SK-N-SH (cell line): ENCODE results near the gene NTSR2.

Source experiments
- CTCF ChIP-seq: fragments of 200-600 bp; sonication (generic); IDR thresholded peaks from 2 replicates; pipeline ENCODE4 v1.6.1; 2017; ENCODE audit warnings: antibody characterized with exemption, mild to moderate bottlenecking, moderate library complexity
- ELF1 ChIP-seq: IDR thresholded peaks from 2 replicates; pipeline ENCODE4 v1.4.0; 2012
- EP300 ChIP-seq, 2 experiments: IDR thresholded peaks; 2 replicates each; pipeline versions ENCODE4 v1.4.0 to v1.6.1; 2012; ENCODE audit warnings: borderline replicate concordance in 1 of 2, low read depth in 1 of 2, low read length in 1 of 2
- FOXJ3 ChIP-seq: sonication (generic); formaldehyde crosslinking; IDR thresholded peaks from 2 replicates; pipeline ENCODE4 v1.5.1; 2020; ENCODE audit warnings: mild to moderate bottlenecking, missing genetic modification reagents
- GATA2 ChIP-seq: sonication (generic); formaldehyde crosslinking; IDR thresholded peaks from 2 replicates; pipeline ENCODE4 v1.5.0; 2020; ENCODE audit warnings: mild to moderate bottlenecking, missing genetic modification reagents
- MAX ChIP-seq: IDR thresholded peaks from 2 replicates; pipeline ENCODE4 v1.4.0; 2012; ENCODE audit warnings: low read depth
- MEF2A ChIP-seq: IDR thresholded peaks from 2 replicates; pipeline ENCODE4 v1.4.0; 2012; ENCODE audit warnings: low read depth, borderline replicate concordance
- NRF1 ChIP-seq: IDR thresholded peaks from 2 replicates; pipeline ENCODE4 v1.6.1; 2012; ENCODE audit warnings: low read depth, mild to moderate bottlenecking, low read length
- RAD21 ChIP-seq: IDR thresholded peaks from 2 replicates; pipeline ENCODE4 v1.6.1; 2012; ENCODE audit warnings: mild to moderate bottlenecking, low read length
- RFX5 ChIP-seq: IDR thresholded peaks from 2 replicates; pipeline ENCODE4 v1.6.1; 2012; ENCODE audit warnings: mild to moderate bottlenecking, improper control_type of control experiment, low read length
- RXRA ChIP-seq: IDR thresholded peaks from 2 replicates; pipeline ENCODE4 v1.4.0; 2012; ENCODE audit warnings: low read depth, mild to moderate bottlenecking, borderline replicate concordance
- TAF1 ChIP-seq: IDR thresholded peaks from 2 replicates; pipeline ENCODE4 v1.6.1; 2012; ENCODE audit warnings: low read depth, mild to moderate bottlenecking, low read length, moderate library complexity, borderline replicate concordance

- TF ChIP-seq NRF1: no peak
- TF ChIP-seq EP300 (IDR thresholded peaks at IDR 0.05; ENCODE audit: borderline replicate concordance in 1 of 2, low read depth in 1 of 2, low read length in 1 of 2): no peak
- TF ChIP-seq MEF2A: no peak
- TF ChIP-seq MAX: no peak
- no peak for TF ChIP-seq RAD21
- no peak for TF ChIP-seq ELF1
- no peak for TF ChIP-seq GATA2 (CRISPR knock-in tag)
- TF ChIP-seq CTCF: no peak
- TF ChIP-seq RFX5: no peak
- no peak for TF ChIP-seq TAF1
- TF ChIP-seq RXRA: no peak
- no peak for TF ChIP-seq FOXJ3 (CRISPR knock-in tag)
Observed at GRCh38 chr2:11679486-11680181, 9.6 kb upstream of the NTSR2 start.
